Kidney (tissue), 14 donors: ENCODE measurements around the gene NPPC. TPM values are rescaled to one million over a fixed set of nuclear protein-coding genes. Genes with fewer than 3 reads are reported as not detected.

Experiments
- DNase-seq, 5 donors: peaks; one replicate each; pipeline ENCODE4 v3.0.0-alpha.2; 2013 to 2020
- FAIRE-seq: peaks from 2 replicates; lab custom pipeline; 2012; peaks lifted over from hg19 to GRCh38; lab: Jason Lieb, UNC
- H3K27ac ChIP-seq, 2 donors: one replicate each; pipeline ENCODE4 v1.7.0; 2013; ENCODE audit warnings: low read depth in 2 of 2, low read length in 2 of 2, inconsistent platforms in 1 of 2
- H3K27me3 ChIP-seq: one replicate; pipeline ENCODE4 v1.7.1; 2013; ENCODE audit warnings: low read length, inconsistent platforms; ENCODE audit not compliant: control insufficient read depth, insufficient read depth
- H3K36me3 ChIP-seq, 3 donors: one replicate each; pipeline versions ENCODE4 v1.7.0 to v1.7.1; 2013; ENCODE audit warnings: low read length in 3 of 3, control low read depth in 1 of 3, inconsistent platforms in 1 of 3; ENCODE audit not compliant: insufficient read depth in 3 of 3, control insufficient read depth in 2 of 3
- H3K4me1 ChIP-seq, 3 donors: one replicate each; pipeline versions ENCODE4 v1.7.0 to v1.7.1; 2013; ENCODE audit warnings: low read length in 3 of 3, inconsistent platforms in 1 of 3, low read depth in 1 of 3; ENCODE audit not compliant: control insufficient read depth in 2 of 3, insufficient read depth in 2 of 3
- H3K4me3 ChIP-seq, 3 donors: one replicate each; pipeline versions ENCODE4 v1.7.0 to v1.8.1; 2013; ENCODE audit warnings: low read length in 3 of 3, control low read depth in 1 of 3, inconsistent platforms in 1 of 3
- H3K9ac ChIP-seq, 3 donors: one replicate each; pipeline versions ENCODE4 v1.7.0 to v1.7.1; 2013; ENCODE audit warnings: low read length in 3 of 3, control low read depth in 1 of 3, inconsistent platforms in 1 of 3
- H3K9me3 ChIP-seq, 3 donors: one replicate each; pipeline versions ENCODE4 v1.7.0 to v1.7.1; 2013; ENCODE audit warnings: low read length in 3 of 3, control low read depth in 1 of 3, inconsistent platforms in 1 of 3; ENCODE audit not compliant: control insufficient read depth in 2 of 3, insufficient read depth in 1 of 3
- CTCF ChIP-seq: IDR thresholded peaks from 3 replicates; pipeline ENCODE4 v1.5.1; 2012; ENCODE audit warnings: mild to moderate bottlenecking, moderate library complexity, borderline replicate concordance; ENCODE audit not compliant: insufficient read depth; ENCODE audit errors: extremely low read depth
- intact Hi-C: fragments of 100-400 bp; cut with DNase I; formaldehyde crosslinking; loops from one replicate; pipeline ENCODE4 v1.11.1; 2022
- polyA plus RNA-seq: library from polyadenylated mRNA; stranded (reverse); fragments of 350-450 nt; fragmentation: Illumina TruSeq; extraction: RNeasy Lipid Tissue Mini Kit (QIAGEN cat#74804); gene quantifications from one replicate; pipeline ENCODE4 v1.2.3, GENCODE V29; 2014; ENCODE audit warnings: low read depth, low replicate concordance; ENCODE audit not compliant: insufficient read depth
- total RNA-seq: library from RNA; stranded (reverse); fragmentation: NEBNext Ultra II Directional; extraction: Animal tissue kit (Norgen Biotek cat#: 25700); gene quantifications from one replicate; pipeline ENCODE4 v1.2.1, GENCODE V29; 2021
- donor health status: control.
- donor health status: control.
- donor health status: control.
- donor health status: control.
- donor health status: control.
- donor health status: DM: yes; HTN: yes; CAD: no.
- donor health status: Normal renal cell carcinoma (clear cell type).

Gene NPPC
- total and polyA plus RNA-seq, 2 donors from 2014 or later: not detected

DNA sequence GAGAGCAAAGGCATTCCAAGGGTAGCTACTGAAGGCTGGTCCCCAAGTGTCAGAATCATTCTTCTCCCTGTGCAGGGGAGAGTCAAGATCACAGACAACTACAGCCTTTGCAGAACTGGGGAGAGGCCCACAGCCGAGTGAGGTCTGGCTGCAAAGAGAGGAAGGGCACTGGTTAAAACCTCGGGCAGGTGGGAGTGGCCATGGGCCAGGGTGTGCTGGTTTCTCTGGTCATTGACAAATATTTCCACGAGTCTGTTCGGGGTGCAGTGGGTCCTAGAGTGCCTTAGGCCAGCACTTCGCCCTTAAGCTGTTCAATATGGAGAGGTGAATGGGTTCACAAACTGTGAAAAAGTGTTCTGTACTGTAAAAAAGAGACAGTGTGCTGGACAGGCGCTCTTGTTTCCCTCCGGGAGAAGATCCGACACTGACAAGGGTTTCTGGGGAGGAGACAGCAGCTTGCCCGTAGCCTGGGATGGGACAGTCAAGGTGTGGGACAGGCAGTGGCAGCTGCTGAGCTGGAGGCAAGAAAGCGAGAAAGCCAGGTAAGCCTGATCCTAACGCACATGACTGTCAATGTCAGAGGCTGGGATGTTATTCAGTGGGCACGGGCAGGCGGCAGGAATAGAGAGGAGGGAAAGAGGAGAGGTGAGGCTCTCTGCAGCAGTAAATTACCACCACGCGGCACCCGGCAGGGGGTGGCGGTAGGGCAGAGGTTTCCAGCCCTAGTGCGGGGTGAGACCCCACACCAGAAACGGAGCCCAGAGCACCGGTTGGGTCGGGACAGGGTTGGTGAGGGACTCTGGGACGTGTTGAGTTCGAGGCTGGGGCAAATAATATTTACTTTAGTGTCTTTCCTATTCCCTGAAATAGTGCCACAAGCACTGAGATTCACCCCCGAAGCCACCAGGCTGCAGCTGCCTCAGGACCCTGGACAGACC is 2.0 kb downstream of the NPPC start:
- Histone ChIP-seq H3K27ac (no peak overlapping the region), H3K4me3 (no peak overlapping the region), H3K9me3 (no peaks in the 10 kb centered on the region), H3K9ac (no peak overlapping the region), H3K36me3 (no peaks in the 10 kb centered on the region), H3K27me3 (peaks cover 28% of the 10 kb centered on the region), H3K4me1 (peaks cover 0 to 18% (median 0%) of the 10 kb centered on the region in 3 donors)
- intact Hi-C loops: loop anchor here (10.0 kb wide), 1 partner anchor 401 kb away; no protein-coding TSS in a partner anchor
- DNase-seq (peak in 1 of 5 donors; percentile 71), FAIRE-seq (no peak)
- no peak for TF ChIP-seq CTCF

DNA sequence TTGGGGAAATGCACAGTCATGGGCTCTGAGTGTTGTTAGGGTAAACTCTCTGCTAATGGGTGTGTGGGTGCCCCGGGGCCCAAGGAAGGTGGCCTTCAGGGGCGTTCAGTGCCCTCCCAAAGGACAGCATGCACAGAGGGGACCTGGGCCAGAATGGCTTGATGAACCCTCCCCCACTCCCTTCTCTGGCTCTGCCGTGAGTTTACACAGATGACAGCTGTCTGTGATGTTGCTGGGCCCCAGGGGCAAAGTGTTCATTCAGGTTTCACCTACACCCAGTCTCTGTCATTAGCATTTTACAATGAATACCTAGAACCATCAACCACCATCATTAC is 3.2 kb downstream of the NPPC start:
- DNase-seq: peak in 1 of 5 donors; percentile 9
- Histone ChIP-seq H3K4me3 (no peak overlapping the region), H3K9ac (no peak overlapping the region), H3K27ac (no peak overlapping the region), H3K9me3 (no peaks in the 10 kb centered on the region), H3K36me3 (no peaks in the 10 kb centered on the region), H3K4me1 (peaks cover 0 to 18% (median 0%) of the 10 kb centered on the region in 3 donors), H3K27me3 (peaks cover 23% of the 10 kb centered on the region)
- no peak for FAIRE-seq
- no peak for TF ChIP-seq CTCF
- intact Hi-C loops: loop anchor here (10.0 kb wide), 1 partner anchor 402 kb away; no protein-coding TSS in a partner anchor

GRCh38 chr2:231922311-231923009 is 3.7 kb downstream of the NPPC start:
- H3K4me1 ChIP-seq: peaks cover 0 to 18% (median 0%) of the 10 kb centered on the region in 3 donors

More at GRCh38 chr2:231922311-231923009, 3.7 kb downstream of the NPPC start:
- Histone ChIP-seq H3K27ac (no peak overlapping the region), H3K27me3 (peaks cover 22% of the 10 kb centered on the region), H3K9me3 (no peaks in the 10 kb centered on the region), H3K36me3 (no peaks in the 10 kb centered on the region), H3K4me3 (no peak overlapping the region), H3K9ac (no peak overlapping the region)
- intact Hi-C loops: loop anchor here (10.0 kb wide), 1 partner anchor 402 kb away; no protein-coding TSS in a partner anchor
- DNase-seq: peak in 2 of 5 donors; percentile 11 to 25
- no peak for TF ChIP-seq CTCF
- FAIRE-seq: no peak
